GM18508 (cell line): Measurements from ENCODE around the gene AGAP1.

Experiments
- ATAC-seq: cut with Tn5 transposase; IDR thresholded peaks from one replicate; pipeline ENCODE4 v1.9.1; 2021; ENCODE audit warnings: moderate number of reproducible peaks; ENCODE audit not compliant: insufficient read depth, unreplicated experiment

Gene AGAP1

DNA sequence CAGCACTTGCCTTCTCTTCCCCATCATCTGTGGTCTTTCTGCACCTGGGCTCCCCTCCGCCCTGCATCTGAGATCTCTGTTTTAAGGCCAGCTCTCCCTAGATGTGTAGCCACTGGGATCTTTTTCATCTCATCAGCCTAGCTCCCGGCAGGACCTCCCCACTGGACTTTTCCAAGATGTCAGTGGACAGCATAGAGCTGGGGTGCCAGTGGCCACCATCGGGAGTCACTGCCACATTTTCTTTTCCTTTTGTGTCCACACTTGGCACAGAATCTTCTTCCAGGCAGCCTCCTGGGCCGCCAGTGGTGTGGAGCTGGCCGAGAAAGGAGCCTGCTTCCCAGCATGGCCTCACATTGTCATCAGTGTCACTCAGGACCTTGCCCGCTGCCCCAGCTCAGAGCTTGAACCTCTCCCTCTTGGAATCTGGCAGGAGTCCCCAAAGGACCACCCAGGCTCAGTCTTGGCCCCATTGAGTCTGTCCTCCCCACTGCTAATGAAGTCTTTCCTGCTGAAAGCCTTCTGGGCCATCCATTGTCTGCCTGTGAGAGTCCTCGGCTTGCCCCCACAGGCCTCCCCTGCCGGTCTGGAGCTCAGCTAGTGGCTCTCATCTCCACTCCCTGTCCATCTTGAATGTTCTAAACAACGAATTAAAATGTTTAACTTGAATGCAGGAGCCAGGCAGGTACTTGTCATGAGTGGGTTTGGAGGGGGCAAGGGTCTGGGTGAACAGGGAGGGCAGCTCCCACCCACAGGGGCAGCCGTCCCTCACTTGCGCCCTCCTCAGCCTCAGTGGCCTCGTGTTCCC is 349.9 kb downstream of the AGAP1 start:
- no peak for ATAC-seq

DNA sequence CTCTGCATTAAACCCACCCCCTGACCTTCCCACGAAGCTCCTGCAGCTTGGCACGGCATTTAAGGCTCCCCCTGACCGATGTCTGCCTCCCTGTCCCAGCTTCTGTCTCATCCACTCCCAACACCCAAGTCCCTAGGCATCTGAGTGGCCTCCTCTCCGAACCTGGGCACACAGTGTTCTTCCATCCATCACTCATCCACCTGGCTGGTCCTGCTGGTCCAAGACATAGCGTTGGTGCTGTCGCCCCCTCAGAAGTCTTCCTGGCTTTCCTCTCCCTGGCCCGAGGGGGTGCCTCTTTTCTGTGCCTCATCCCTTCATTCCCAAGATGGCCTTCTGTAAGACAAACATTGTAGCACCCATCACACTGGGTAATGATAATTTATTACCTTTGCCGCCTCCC is 350.7 kb downstream of the AGAP1 start:
- ATAC-seq = no peak

DNA sequence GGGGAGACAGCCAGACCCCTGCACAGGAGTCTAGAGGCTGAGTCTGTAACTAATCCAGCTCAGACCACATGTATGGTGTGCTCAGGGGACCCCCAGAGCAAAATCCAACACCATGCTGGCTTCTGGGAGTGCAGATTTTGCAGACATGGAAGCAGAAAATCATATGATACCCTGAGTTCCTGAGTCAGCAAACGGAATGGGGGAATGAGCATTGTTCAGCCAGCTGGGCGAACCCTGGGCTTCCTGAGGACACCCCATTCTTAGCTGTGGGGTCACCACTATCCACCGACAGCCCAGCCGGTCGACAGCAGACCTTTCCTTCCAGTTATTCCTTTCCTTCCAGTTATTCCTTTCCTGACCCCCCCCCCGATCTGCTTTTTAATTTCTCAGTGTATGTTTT is 351.4 kb downstream of the AGAP1 start:
- ATAC-seq = no peak

DNA sequence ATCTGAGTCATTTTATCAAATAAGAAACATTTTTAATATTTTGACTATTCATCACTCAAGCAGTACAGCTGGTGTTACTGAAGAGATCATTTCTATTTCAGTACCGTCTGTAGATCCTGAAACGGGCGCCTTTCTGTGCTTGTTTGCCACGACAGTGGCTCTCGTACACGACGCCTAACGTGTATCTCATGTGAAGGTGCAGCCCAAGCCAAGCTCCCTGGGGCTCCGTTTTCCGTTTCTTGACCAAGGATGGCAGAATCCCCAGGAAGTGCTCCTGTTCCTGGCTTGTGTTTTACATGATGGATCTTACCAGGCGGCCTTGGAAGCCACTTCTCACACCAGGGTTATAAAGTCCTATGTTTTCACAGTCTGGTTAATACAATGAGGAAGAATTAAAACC is 353.7 kb downstream of the AGAP1 start:
- no peak for ATAC-seq

DNA sequence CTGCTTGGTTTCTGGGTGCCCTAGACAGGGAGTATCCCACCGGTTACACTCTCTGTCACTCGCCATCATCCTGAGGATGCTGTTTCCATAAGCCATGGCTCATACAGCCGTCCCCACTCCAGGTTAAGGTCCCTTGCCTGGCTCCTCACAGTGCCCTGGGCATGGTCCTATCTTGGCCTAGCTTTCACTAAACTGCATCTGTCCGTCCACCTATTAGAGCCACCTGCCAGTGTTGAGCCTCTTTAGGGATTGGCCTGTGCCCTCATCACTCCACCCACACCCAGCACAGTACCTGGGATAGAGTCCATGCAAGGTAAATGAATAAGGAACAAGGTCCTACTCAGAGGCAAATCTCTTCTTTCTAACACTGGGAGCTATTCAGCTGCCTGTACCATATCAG is 354.2 kb downstream of the AGAP1 start:
- ATAC-seq = no peak

DNA sequence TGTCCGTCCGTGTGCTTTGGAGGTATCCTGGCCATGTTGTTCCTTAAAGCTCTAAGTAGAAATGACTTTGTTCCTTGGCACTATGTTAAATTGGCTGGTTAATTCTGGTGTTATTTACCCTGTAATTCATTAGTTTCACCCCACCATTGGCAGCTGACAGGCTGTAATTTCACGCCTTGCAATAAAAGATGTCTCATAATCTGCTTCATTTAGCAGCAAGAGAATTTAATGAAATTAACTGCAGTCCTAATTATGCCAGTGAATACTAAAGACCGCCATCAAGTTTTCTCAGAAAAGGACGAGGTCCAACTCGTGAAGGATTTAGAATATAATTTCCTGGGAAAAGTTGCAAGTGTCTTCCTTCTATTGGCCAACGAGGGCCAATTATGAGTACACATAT is 355.1 kb downstream of the AGAP1 start:
- no peak for ATAC-seq

DNA sequence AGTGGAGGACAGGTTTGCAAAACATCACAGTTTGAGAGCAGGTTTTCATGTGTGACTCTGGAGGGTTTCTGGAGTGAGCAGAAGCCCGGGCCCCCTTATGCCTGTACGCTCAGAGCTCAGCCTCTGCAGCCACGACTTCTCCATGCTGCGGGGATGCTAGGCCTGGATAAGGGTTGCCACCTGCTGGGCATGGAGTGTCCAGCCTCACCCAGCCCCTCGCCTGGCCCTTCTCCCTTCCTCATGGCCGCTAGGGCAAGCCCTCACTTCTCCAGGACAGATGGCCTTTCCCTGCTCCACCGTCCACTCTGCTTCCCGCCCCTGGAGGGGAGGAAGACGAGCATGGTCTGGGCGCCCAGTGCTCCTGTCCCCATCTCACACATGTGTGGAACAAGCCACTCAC is 355.6 kb downstream of the AGAP1 start:
- no peak for ATAC-seq

DNA sequence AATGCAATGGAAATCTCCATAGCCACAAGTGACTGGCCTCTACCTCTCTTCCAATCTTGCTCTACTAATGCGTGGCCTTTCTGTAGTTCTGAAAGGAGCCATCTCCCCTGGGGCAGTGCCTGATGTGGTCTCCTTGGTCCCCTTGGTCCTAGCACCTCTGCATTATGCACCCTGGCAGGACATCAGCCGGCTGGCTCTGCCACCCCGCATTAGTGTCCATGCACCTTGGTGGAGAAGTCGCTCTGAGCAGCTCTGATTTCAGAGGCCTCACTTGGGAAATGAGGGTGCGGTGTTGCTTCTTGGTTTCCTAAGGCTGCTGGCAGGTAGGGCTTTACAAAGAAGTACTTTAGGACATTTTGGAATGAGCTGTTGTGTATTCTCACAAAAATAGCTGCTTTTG is 356.4 kb downstream of the AGAP1 start:
- ATAC-seq = no peak

DNA sequence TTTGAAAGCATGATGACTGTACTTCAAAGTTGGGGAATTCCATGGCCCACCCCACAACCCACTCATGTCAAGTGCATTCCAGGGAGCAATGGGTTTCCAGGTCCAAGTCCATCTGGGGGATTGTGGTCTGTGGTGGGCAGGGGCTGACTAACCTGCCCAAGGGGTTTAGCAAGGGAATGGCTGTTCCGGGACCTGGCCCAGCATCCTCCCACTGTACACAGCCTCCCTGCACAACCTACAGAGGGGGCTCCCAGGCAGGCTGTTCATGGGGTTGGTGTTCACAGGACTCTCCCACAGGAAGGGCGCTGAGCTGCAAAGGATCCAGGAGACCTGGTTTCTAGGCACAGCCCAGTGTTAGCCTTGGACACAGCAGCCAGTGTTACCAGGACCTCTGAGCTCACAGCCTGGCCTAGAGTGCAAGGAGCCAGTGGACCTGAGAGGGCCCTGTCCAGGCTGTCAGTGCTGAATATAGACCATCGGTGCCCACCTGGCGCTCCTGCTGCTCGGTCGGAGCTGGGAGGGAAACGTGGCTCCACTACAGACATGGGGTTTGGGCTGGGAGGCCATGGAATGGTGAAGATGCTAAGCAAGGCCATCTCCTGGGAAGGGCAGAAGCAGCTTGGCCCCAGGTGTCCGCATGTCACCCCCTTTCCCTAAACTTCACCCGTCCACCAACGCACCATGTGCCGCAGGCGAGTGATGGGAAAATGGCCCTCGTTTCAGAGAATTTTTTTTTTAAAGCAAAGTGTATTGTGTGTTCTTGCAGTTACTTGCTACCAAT is 357.1 kb downstream of the AGAP1 start:
- ATAC-seq = no peak

DNA sequence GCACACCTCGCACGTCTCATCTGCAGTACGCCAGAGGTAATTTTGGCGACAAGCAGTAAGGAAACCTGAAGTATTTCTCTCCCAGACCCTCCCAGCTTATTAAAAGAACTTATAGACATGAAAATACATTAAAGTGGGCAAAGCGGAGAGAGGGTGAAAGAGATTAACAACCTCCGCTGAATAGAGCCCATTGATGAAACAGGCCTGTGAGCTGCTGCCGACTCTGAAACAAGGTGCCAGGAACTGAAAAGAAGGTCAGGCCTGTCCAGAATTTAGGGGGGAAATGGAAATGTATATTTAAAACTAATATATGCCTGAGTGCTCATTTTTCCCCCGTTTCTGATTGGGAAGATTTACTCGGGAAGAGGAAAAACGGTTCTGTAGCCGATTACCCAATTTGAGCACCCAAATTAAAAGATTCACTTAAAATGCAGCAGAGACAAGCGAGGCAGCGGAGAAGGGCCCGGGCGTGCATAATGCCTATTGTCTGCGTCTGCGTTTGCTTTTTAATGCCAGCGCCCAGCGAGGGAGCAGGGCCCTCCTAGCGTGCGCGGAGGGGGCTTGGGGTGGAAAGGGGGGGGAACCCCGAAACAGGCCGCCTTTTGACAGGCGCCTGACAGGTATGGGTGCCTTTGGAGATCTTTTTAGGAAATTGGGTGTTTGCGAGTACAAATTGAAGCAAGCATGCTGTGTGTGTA is 358.1 kb downstream of the AGAP1 start:
- ATAC-seq = no peak

DNA sequence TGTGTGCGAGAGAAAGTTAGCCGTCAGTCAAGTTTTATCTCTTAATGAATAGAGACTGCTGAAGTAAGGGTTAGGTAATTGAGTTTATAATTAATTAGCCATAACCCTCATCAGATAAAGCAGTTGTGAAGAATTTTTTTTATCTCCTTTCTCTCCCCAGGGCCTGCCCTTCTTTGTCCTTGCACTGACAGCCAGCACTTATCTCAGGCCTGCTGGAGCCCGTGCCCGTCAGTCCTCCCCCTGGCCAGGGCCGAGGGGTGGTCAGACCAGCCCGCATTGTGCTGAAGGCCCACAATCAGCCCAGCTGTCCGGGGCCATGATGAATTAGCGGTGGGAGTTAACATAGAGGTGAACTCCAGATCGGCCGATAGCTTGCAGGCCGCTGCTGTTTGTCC is 358.7 kb downstream of the AGAP1 start:
- no peak for ATAC-seq

DNA sequence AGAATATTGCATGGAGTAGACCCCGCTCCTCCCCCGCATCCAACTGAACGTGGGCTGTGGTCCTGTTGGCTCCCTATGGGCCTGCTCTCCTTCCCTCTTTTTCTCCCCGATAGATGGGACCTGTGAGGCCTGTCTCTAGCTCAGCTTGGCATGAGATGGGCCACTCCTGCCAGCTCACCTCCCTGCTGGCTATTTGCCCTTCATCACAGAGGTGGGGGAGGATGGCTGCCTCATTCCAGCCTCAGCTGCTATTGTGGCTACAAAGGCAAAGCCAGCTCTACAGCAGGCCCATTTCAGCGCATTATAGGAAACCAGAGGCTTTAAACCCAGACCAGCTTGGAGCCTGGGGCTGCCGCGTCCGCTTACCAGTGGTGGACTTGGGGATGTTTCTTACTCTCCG is 360.4 kb downstream of the AGAP1 start:
- no peak for ATAC-seq

DNA sequence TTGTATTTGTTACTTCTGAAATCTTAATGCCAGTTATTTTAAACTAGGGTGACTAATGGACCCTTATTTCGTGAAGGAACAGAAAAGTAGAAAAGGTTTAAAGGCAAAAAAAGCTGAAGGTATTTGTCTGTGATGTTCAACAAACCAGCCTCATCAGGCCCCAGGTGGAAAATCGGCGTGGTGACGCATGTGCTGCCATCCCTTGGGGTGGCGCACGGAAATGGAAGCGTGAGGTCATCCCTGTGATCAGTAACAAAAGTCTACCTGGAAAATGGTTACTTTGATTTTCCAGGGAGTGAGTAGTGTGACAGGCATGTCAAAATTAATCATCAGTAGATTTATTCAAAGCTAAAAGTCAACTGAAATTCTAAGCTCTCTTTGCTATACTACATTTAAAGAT is 361.2 kb downstream of the AGAP1 start:
- ATAC-seq = no peak

DNA sequence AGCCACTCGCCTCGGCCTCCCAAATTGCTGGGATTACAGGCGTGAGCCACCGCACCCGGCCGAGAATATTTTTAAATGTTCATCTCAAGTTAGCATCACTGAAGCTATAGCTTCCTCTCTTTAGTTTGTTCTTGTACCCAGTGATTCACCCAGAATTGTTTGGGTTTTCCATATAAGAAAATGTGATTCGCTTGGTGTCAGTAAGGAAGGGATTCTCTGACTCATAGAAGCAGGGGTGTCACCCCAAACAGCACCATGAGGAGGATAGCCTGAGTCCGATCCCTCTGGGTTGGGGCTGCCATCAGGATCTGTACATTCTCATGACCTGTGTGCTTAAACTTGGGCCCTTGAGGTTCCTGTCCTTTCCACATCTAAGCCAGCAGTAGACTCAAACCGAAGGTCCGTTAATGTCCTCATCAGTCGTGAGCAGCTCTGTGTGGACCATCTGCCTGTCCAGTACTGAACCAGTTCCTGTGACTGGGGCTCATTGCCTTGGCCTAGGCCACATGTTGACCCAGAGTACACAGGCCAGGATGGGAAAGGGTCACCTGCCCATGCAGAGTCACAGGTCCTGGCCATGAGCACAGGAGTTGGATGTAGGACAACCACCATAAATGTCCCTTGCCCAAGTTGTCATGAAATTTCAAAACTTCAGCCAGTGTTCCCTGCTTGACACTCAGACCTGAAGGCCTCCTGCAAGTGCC is 362.5 kb downstream of the AGAP1 start:
- ATAC-seq = no peak

DNA sequence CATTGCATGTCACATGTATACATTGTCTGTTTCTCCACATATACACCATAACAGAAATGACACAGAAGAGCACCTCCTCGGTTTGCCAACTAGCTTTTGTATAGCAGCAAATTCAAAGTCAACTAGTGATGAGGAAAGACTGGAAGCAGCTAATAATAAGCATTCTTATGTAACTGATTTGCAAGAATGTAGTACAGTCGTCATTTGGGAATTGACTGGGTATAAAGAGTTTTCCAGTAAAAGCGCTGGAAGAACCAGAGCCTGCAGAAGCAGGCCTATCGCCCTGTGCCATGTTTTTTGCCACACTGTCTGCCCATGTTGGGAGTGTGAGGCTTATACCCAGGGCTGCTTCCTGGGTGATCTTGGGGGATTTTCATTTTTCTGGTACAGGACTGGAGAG is 363.8 kb downstream of the AGAP1 start:
- ATAC-seq = no peak

DNA sequence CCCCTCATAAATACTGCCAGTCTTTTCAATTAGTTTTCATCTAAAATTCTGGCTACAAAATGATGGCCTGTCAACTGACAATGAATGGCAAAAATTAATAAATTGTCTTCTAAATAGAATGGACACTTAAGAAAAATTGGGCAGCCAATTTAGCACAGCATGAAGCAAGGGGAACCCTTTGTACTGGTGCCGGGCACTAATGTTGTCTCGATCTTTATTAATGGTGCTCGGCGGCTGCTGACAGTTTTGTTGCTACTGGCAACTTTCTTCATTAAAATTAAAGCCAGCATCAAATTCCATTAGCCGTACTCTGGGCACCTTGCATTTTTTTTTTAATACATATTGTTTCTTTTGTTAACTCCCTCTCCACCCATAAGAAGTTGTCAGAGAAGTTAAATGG is 365.0 kb downstream of the AGAP1 start:
- no peak for ATAC-seq

DNA sequence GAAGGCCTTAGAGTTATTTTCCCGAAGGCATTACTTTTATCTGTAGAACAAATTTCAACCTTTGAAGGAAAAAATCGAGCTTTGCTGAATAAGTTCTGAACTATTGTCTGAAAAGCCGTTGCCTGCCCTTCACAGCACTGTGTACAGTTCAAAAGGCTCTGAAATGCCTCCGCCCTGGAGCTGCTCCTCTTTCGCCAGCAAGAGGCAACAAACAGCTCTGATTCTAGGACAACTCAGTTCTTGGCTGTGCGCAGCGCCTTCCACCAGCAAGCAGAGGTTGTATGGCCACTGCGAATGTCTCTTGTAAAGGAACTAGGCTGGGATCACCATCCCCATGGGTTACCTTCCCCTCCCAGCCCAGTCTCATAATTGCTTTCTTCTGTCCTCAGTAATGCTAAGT is 365.8 kb downstream of the AGAP1 start:
- ATAC-seq = no peak

DNA sequence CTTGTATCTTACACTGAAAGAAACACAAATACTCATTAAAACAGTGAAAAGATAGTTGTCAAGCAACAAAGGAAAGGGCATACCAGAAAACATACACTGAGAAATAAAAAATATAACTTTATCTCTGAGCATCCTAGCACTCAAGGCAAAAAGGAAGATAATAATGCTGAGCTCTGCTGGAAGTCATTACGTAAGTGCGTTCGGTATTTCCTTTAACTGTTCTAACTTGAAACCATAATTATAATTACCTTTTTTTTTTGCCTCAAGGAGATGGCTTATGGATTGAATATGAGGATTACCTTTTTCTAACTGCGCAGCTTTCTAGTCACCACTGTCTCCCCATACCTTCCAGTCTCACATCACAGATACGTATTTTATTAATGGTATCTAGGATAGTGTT is 366.3 kb downstream of the AGAP1 start:
- no peak for ATAC-seq

DNA sequence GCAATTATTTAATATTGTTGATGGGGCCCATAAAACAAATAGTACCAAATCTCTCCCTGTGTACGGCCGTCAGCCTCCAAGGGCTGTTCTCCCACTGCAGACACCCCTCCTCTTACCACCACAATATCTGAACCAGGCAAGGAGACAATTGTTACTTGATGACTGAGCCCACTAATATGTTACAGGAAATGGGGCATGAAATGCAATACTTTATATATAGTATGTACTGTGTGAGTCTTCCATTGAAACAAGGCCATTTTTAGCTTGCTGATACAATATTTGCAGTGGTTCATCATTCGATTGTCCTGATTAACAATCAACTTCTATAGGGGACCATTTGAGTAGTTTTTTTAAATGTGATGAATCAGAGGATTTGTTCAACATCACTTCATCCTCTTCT is 367.0 kb downstream of the AGAP1 start:
- ATAC-seq = no peak

DNA sequence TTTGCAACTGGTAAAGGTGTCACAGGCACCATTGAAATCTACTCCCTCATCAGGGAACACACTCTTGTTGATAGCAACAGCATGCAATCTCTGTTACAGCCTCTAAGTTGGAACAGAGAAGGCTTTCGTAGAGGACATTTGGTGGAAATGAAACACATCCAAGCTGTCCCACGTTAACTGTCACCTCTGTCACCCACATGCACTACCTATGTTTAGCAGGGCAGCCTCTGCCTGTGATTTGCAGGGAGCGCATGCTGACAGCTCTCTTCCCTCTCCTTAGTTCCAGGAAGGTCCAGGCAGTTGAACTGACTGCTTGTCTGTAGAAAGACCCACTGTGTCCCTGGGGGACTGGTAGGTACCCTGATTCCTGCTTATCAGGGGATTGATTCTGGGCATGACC is 367.5 kb downstream of the AGAP1 start:
- ATAC-seq = no peak

DNA sequence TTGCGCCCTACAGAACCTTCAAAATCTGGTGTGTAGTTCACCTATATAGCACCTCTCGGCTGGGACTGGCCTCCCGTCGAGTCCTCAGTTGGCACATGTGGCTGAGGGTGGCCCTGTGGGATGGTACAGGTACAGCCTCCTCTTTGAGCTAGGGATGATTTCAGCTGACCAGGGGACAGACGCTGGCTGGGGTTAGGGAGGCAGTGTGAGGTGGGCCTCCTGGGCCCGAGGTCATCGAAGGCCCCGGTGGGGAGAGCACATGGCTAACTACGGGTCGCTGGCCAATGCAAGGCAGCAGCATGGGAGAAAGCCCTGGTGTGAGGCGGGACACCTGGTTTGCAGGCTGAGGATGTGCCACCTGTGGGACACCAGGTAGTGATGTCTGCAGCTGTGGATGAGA is 369.6 kb downstream of the AGAP1 start:
- ATAC-seq = no peak
